ENCODE measurements around the gene ASIC5.

Gene ASIC5

DNA sequence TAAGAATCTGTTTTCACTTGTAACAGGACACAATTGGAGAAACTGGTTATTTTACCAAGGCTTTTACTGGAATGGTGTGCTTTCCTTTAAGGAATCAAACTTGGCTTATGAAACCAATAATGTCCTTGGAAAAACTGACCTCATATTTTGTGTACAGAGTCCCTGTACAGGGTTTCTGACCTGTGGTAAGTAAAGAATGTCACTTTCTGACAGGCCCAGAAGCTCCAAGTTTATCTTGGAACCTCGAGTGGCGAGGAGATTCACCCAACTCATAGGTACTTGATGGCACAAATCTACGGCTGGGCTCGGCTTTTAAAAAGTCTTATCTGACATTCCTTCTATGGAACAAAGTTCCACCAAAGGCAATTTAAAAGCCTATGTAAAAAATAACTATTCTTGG lies 17.0 kb downstream of the ASIC5 start:
- TF ChIP-seq, protein P1, sequence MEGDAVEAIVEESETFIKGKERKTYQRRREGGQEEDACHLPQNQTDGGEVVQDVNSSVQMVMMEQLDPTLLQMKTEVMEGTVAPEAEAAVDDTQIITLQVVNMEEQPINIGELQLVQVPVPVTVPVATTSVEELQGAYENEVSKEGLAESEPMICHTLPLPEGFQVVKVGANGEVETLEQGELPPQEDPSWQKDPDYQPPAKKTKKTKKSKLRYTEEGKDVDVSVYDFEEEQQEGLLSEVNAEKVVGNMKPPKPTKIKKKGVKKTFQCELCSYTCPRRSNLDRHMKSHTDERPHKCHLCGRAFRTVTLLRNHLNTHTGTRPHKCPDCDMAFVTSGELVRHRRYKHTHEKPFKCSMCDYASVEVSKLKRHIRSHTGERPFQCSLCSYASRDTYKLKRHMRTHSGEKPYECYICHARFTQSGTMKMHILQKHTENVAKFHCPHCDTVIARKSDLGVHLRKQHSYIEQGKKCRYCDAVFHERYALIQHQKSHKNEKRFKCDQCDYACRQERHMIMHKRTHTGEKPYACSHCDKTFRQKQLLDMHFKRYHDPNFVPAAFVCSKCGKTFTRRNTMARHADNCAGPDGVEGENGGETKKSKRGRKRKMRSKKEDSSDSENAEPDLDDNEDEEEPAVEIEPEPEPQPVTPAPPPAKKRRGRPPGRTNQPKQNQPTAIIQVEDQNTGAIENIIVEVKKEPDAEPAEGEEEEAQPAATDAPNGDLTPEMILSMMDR (IDR thresholded peaks at IDR 0.05; ENCODE audit: low read depth, low read length) = no peak
- DNase-seq (ENCODE audit: extremely low read depth, low read depth) = no peak

DNA sequence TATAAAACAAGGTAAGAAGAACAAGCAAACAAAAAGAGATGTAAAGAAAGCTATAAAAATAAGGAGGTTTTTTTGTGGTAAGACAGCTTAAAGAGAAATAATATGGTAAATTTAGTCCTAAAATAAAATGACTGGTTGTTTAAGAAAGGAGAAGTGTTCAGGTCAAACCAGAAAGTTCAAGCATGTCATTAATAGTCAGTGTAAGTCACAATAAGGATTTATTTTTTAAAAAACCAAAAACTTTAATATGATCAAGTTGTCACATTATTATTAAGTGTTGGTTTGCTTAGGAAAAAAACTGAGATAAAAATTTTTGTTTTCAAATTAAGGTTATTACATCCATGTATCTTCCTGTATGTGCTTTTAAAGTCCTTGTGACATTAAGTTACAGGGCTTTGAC lies 19.1 kb downstream of the ASIC5 start:
- TF ChIP-seq, protein P1 (IDR thresholded peaks at IDR 0.05; ENCODE audit: low read depth, low read length) = no peak

DNA sequence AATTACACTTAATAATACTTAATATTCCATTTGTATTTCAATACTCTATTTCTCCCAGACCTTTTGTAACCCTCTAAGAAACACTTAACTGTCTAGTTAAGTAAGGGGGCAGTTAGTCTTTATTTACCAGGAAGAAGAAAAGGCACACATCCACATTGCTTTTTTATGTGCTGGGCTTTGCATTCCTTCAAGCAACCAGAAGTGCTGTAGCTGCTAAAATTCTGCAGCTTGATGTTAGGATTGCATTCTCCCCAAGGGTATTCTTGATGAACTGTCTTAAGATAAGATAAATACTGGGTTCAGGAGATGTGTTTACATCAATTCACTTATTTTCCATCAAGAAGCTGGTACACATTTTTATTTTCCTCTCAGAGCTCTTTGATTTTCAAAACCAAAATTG lies 24.0 kb downstream of the ASIC5 start:
- TF ChIP-seq, protein P1 (IDR thresholded peaks at IDR 0.05; ENCODE audit: low read depth, low read length) = no peak
- no peak for DNase-seq (ENCODE audit: extremely low read depth, low read depth)

More for the DNA sequence above, 19.1 kb downstream of the ASIC5 start:
- DNase-seq (ENCODE audit: extremely low read depth, low read depth) = no peak

DNA sequence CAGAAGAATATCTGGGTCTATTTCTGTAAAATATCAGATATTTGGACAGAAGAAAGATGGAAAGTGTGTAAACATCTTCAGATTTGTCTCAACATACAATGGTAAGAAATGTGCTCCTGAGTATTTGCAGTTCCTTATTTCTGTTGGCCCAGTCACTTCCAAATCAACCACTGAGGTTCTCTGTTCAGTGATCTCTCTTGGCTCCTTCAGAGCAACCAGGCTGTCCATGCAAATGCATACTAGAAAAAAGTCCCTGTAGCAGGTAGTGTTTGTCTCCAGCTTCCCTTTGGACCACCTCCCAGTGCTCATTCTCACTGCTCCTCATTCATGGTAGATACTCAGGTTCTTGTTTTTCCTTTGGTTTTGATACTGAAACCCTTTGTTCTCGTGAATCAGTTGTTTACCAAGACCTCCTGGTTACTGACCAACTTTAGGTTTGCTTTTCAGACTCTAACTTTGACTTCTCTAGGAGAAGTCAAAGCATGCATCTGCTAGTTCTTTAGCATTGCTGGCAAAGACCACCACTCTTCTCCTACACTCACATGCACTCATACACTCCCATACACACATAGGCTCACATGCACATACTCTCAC lies 28.8 kb downstream of the ASIC5 start:
- TF ChIP-seq, protein P1 (IDR thresholded peaks at IDR 0.05; ENCODE audit: low read depth, low read length) = no peak
- no peak for DNase-seq (ENCODE audit: extremely low read depth, low read depth)

DNA sequence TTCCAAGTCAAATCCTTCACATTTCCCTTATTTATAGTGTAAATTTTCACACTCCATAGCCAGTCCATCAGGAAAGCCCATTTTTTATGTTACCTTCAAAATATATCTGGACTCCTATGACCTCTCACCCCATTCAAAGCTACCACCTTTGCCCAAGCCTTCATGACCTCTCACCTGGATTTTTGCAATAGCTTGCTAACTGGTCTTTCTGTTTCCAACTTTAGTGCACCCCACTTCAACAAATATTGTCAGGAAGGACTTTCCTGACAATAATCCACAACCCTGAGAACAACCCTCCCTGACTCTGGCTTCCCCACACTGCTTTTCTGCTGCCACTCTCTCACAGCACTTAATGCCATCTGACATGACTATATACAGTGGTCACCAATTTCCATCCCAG lies 33.4 kb downstream of the ASIC5 start:
- DNase-seq (ENCODE audit: extremely low read depth, low read depth) = no peak
- TF ChIP-seq, protein P1 (IDR thresholded peaks at IDR 0.05; ENCODE audit: low read depth, low read length) = no peak

DNA sequence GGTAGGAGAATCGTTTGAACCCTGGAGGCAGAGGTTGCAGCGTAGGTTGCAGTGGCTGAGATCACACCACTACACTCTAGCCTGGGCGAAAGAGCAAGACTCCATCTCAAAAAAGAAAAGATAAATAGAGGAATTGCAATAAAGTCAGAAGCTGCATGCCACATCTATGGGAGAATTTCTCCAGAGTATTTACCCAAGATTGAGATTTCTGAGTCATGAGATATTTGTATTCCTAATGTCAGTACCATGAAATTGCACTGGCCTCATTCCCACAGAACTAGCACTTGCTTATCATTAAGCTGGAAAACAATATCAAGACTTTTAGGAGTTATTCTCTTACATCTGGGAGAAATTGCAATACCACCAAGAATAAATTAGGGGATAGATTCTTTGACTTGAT lies 37.4 kb downstream of the ASIC5 start:
- peak; percentile 30 for DNase-seq (ENCODE audit: extremely low read depth, low read depth)
- TF ChIP-seq, protein P1 (IDR thresholded peaks at IDR 0.05; ENCODE audit: low read depth, low read length) = no peak

DNA sequence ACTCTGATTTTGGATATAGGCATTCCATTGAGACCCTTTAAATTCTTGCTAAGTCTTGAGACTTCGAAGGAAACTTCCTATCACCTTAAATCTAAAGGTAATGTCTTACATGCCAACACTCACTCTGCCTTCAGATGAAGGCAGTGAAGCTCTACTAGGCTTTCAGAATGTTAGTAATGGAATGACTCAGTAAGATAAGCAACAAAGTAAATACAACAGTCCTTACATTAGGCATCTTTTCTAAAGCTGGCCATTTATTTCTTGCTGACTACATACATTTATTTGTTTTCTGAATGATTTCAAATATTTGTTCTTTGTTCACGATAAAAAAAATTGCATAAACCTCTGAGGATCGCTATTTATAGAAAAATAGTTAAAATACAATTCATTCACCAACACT lies 43.5 kb downstream of the ASIC5 start:
- no peak for DNase-seq (ENCODE audit: extremely low read depth, low read depth)
- TF ChIP-seq, protein P1 (IDR thresholded peaks at IDR 0.05; ENCODE audit: low read depth, low read length) = no peak

Data from AG09319 (cell line).